ENCODE data around the gene GGCX.

DNA sequence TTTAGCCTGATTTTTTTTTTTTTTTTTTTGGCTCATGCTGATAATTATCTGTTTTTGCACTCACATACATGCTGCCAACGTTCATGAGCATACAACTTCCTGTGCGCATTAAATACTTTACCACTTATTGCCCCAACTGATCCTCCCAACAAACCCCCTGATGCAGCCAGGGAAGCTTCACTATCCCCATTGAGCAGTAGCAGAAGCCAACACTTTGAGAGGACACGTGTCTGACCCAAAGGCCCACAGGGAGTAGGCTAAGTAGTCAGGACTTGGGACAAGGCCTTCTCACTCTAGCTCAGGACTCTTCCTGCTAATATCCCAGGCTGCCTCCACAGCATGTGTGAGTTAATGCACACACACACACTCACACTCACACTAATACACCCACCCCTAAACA is 58.6 kb downstream of the GGCX start:
- TF ChIP-seq, protein P1, sequence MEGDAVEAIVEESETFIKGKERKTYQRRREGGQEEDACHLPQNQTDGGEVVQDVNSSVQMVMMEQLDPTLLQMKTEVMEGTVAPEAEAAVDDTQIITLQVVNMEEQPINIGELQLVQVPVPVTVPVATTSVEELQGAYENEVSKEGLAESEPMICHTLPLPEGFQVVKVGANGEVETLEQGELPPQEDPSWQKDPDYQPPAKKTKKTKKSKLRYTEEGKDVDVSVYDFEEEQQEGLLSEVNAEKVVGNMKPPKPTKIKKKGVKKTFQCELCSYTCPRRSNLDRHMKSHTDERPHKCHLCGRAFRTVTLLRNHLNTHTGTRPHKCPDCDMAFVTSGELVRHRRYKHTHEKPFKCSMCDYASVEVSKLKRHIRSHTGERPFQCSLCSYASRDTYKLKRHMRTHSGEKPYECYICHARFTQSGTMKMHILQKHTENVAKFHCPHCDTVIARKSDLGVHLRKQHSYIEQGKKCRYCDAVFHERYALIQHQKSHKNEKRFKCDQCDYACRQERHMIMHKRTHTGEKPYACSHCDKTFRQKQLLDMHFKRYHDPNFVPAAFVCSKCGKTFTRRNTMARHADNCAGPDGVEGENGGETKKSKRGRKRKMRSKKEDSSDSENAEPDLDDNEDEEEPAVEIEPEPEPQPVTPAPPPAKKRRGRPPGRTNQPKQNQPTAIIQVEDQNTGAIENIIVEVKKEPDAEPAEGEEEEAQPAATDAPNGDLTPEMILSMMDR (IDR thresholded peaks at IDR 0.05; ENCODE audit: insufficient read depth, low read length) = no peak
- TF ChIP-seq, protein P2, sequence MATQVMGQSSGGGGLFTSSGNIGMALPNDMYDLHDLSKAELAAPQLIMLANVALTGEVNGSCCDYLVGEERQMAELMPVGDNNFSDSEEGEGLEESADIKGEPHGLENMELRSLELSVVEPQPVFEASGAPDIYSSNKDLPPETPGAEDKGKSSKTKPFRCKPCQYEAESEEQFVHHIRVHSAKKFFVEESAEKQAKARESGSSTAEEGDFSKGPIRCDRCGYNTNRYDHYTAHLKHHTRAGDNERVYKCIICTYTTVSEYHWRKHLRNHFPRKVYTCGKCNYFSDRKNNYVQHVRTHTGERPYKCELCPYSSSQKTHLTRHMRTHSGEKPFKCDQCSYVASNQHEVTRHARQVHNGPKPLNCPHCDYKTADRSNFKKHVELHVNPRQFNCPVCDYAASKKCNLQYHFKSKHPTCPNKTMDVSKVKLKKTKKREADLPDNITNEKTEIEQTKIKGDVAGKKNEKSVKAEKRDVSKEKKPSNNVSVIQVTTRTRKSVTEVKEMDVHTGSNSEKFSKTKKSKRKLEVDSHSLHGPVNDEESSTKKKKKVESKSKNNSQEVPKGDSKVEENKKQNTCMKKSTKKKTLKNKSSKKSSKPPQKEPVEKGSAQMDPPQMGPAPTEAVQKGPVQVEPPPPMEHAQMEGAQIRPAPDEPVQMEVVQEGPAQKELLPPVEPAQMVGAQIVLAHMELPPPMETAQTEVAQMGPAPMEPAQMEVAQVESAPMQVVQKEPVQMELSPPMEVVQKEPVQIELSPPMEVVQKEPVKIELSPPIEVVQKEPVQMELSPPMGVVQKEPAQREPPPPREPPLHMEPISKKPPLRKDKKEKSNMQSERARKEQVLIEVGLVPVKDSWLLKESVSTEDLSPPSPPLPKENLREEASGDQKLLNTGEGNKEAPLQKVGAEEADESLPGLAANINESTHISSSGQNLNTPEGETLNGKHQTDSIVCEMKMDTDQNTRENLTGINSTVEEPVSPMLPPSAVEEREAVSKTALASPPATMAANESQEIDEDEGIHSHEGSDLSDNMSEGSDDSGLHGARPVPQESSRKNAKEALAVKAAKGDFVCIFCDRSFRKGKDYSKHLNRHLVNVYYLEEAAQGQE (IDR thresholded peaks at IDR 0.05; ENCODE audit: insufficient replicate concordance, low read depth) = no peak
- no peak for TF ChIP-seq GABPA (IDR thresholded peaks at IDR 0.05; ENCODE audit: low read depth)
- no peak for TF ChIP-seq SPI1 (IDR thresholded peaks at IDR 0.05; ENCODE audit: borderline replicate concordance, low read depth)

Measured in HL-60 (cell line).